Panc1 (cell line): ENCODE results near the gene TBL1Y.

Experiments used
- CTCF ChIP-seq: fragments of 450-650 bp; IDR thresholded peaks from 2 replicates; pipeline ENCODE4 v1.5.1; 2017; ENCODE audit warnings: mild to moderate bottlenecking
- POLR2AphosphoS5 ChIP-seq: IDR thresholded peaks from 2 replicates; pipeline ENCODE4 v1.6.1; 2012; ENCODE audit warnings: mild to moderate bottlenecking, low read depth, low read length, moderate library complexity
- REST ChIP-seq, 2 experiments: IDR thresholded peaks; 2 replicates each; pipeline ENCODE4 v1.6.1; 2011 to 2012; ENCODE audit warnings: low read depth in 2 of 2, control low read depth in 1 of 2, low read length in 1 of 2, mild to moderate bottlenecking in 1 of 2, moderate library complexity in 1 of 2; ENCODE audit not compliant: insufficient read depth in 1 of 2
- TCF7L2 ChIP-seq: IDR thresholded peaks from 2 replicates; pipeline ENCODE4 v1.6.1; 2011; ENCODE audit warnings: mild to moderate bottlenecking, low read depth, low read length, inconsistent platforms

- TF ChIP-seq CTCF, result no peak
- no peak for TF ChIP-seq POLR2AphosphoS5
- no peak for TF ChIP-seq REST (IDR thresholded peaks at IDR 0.05; ENCODE audit: insufficient read depth in 1 of 2, low read depth in 2 of 2, low read length in 1 of 2)
- no peak for TF ChIP-seq TCF7L2
Measured at GRCh38 chrY:6974971-6975370, 64.5 kb downstream of the TBL1Y start.
